Prostate gland (tissue), 2 donors: ENCODE results near the gene CCDC107.
"Not testable (repeated sequence)": the region's sequence is repeated elsewhere in the genome, so short reads cannot be mapped to it uniquely, and the experiment has no call there.

ENCODE experiments used
- CTCF ChIP-seq, 4 experiments: fragments of 200-600 bp in 2 of 4; fragments of 450-650 bp in 2 of 4; sonication (generic) in 2 of 4; IDR thresholded peaks; 1 replicate in 3 of 4; 2 replicates in 1 of 4; pipeline ENCODE4 v1.5.1; 2016 to 2019; ENCODE audit warnings: antibody characterized with exemption in 4 of 4, mild to moderate bottlenecking in 2 of 4, moderate library complexity in 2 of 4
- POLR2A ChIP-seq: fragments of 450-650 bp; IDR thresholded peaks from one replicate; pipeline ENCODE4 v1.6.1; 2016; ENCODE audit warnings: antibody characterized with exemption, mild to moderate bottlenecking

GRCh38 chr9:35640431-35640830 is 17.7 kb upstream of the CCDC107 start:
- not testable (repeated sequence) for TF ChIP-seq CTCF (IDR thresholded peaks at IDR 0.05); POLR2A
